ENCODE measurements around the gene ZMIZ1.

DNA sequence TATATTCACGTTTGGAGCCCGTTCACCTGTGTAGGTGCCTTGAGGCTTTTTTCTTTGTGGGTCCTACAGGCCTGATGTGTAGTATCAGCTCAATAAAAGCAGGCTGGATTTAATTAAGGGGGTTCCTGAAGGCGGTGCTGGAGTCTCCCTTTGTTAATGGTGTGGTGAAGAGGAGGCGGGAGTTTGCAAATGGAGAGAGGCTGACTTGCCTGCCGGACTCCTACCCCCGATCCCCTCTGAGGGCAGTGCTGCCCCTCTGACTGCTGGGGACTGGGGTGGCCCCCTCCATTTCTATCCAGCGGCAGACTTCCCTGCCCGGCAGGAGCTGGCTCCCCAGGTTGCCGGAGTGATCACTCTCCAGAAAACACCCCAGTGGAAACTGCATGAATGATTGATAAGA, 45.1 kb downstream of the ZMIZ1 start:
- TF ChIP-seq, protein P1, sequence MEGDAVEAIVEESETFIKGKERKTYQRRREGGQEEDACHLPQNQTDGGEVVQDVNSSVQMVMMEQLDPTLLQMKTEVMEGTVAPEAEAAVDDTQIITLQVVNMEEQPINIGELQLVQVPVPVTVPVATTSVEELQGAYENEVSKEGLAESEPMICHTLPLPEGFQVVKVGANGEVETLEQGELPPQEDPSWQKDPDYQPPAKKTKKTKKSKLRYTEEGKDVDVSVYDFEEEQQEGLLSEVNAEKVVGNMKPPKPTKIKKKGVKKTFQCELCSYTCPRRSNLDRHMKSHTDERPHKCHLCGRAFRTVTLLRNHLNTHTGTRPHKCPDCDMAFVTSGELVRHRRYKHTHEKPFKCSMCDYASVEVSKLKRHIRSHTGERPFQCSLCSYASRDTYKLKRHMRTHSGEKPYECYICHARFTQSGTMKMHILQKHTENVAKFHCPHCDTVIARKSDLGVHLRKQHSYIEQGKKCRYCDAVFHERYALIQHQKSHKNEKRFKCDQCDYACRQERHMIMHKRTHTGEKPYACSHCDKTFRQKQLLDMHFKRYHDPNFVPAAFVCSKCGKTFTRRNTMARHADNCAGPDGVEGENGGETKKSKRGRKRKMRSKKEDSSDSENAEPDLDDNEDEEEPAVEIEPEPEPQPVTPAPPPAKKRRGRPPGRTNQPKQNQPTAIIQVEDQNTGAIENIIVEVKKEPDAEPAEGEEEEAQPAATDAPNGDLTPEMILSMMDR (conservative IDR thresholded peaks at IDR 0.05): no peak
- no peak for TF ChIP-seq ZFX (IDR thresholded peaks at IDR 0.05)
